Activated T-helper 1 cell treated with anti-CD3 and anti-CD28 coated beads, Interleukin-12 subunit alpha, Interleukin-12 subunit beta, Interleukin-2, Interleukin-4 antibody, amounts not matched to agents 30 ng/mL and 10 ng/mL and 1 ng/mL, durations not matched to agents 14 hours and 24 hours and 36 hours (primary cell): ENCODE data around the gene TPPP. TPM values are rescaled to one million over a fixed set of nuclear protein-coding genes. Genes with fewer than 3 reads are reported as not detected.

Experiments used
- DNase-seq: peaks from one replicate; pipeline ENCODE4 v3.0.0; 2021; ENCODE audit warnings: low spot score
- H3K27ac Mint-ChIP-seq: one replicate; pipeline ENCODE4 v1.8.0; 2021; ENCODE audit warnings: mild to moderate bottlenecking, mixed read lengths
- H3K27me3 Mint-ChIP-seq: one replicate; pipeline ENCODE4 v1.8.0; 2022; ENCODE audit warnings: mild to moderate bottlenecking, moderate library complexity, mixed read lengths; ENCODE audit not compliant: insufficient read depth
- H3K36me3 Mint-ChIP-seq: one replicate; pipeline ENCODE4 v1.8.0; 2021; ENCODE audit warnings: low read depth, mixed read lengths
- H3K4me1 Mint-ChIP-seq: one replicate; pipeline ENCODE4 v1.8.0; 2021; ENCODE audit warnings: low read depth, mixed read lengths
- H3K4me3 Mint-ChIP-seq: one replicate; pipeline ENCODE4 v1.8.0; 2021; ENCODE audit warnings: mild to moderate bottlenecking, moderate library complexity, mixed read lengths
- H3K9me3 Mint-ChIP-seq: one replicate; pipeline ENCODE4 v1.8.0; 2021; ENCODE audit warnings: mixed read lengths
- intact Hi-C: fragments of 100-400 bp; cut with micrococcal nuclease; formaldehyde crosslinking; loops from one replicate; pipeline ENCODE4 v1.15.1; 2024
- total RNA-seq: library from RNA; stranded (reverse); gene quantifications from 2 replicates; pipeline ENCODE4 v1.2.3, GENCODE V29; 2022

The TPPP gene
- total RNA-seq, 1 donor from 2014 or later, result not detected

DNA sequence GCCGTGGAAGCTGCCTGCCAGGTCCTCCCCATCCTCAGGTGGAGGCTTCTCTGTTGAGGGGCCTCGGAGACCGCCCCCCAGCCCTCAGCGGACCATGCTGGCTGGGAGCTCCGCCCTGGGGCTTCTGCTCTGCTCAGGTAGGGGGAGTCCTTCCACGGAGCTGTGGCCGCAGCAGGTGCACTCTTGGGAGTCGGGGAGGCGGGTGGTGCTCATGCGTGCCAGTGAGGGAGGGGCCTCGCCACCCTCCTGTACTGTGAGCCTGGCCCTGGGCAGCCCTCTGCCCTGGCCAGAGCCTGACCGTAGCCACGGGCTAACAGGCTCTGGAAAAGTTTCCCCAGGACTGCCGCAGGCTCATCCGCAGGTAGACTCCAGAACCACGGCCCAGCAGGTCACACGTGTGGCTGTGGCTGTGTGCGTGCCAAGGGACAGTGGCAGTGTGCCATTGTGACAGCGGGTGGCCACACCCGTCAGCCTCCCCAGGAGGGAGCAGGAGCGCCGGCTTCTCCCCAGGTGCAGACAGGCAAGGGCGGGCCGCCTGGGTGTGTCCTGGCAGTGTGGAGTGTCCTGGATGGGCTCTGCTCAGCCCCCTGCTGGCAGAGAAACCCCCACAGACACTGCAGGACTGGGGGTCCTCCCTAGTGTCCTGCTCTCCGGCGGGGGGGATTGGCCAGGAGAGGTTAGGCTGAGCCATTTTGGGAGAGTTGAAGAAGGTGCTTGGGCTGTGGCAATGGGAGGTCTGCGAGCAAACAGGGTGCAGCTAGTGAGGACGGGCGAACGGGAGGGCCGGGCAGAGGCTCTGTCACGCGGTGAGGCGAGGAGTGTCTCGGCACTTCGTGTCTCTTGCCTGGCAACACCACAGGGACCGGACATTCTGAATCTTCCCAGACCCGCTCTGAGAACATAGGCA, 29.5 kb downstream of the TPPP start:
- H3K4me3 Mint-ChIP-seq, result no peak overlapping the region
- no peaks in the 10 kb centered on the region for H3K27me3 Mint-ChIP-seq
- peaks cover 21% of the 10 kb centered on the region for H3K36me3 Mint-ChIP-seq
- H3K9me3 Mint-ChIP-seq, result no peaks in the 10 kb centered on the region
- intact Hi-C loops, result no loop called here
- no peak for DNase-seq
- H3K4me1 Mint-ChIP-seq, result no peaks in the 10 kb centered on the region
- no peak overlapping the region for H3K27ac Mint-ChIP-seq

DNA sequence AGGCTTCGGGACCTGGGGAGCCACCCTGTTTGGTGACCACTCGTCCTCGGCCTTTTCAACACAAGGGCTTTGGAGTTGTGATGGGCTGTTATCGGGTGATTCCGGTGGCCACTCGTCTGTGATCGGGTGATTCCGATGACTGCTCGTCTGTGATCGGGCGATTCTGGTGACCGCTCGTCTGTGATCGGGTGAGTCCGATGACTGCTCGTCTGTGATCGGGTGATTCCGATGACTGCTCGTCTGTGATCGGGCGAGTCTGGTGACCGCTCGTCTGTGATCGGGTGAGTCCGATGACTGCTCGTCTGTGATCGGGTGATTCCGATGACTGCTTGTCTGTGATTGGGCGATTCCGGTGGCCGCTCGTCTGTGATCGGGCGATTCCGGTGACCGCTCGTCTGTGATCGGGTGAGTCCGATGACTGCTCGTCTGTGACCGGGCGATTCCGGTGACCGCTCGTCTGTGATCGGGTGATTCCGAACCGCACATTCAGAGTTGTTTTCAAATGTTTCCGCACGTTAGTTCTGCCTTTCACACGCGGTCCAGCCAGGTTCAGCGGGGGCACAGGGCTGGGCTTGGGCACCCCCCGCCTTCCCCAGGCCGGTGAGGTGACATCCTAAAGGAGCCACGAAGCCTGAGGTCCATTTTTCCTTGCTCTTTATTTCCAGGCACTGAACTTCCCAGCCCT, 30.3 kb downstream of the TPPP start:
- intact Hi-C loops, result no loop called here
- Mint-ChIP-seq H3K36me3 (peaks cover 22% of the 10 kb centered on the region), H3K4me1 (no peaks in the 10 kb centered on the region), H3K27ac (no peak overlapping the region), H3K27me3 (no peaks in the 10 kb centered on the region), H3K4me3 (no peak overlapping the region), H3K9me3 (no peaks in the 10 kb centered on the region)
- DNase-seq, result no peak

DNA sequence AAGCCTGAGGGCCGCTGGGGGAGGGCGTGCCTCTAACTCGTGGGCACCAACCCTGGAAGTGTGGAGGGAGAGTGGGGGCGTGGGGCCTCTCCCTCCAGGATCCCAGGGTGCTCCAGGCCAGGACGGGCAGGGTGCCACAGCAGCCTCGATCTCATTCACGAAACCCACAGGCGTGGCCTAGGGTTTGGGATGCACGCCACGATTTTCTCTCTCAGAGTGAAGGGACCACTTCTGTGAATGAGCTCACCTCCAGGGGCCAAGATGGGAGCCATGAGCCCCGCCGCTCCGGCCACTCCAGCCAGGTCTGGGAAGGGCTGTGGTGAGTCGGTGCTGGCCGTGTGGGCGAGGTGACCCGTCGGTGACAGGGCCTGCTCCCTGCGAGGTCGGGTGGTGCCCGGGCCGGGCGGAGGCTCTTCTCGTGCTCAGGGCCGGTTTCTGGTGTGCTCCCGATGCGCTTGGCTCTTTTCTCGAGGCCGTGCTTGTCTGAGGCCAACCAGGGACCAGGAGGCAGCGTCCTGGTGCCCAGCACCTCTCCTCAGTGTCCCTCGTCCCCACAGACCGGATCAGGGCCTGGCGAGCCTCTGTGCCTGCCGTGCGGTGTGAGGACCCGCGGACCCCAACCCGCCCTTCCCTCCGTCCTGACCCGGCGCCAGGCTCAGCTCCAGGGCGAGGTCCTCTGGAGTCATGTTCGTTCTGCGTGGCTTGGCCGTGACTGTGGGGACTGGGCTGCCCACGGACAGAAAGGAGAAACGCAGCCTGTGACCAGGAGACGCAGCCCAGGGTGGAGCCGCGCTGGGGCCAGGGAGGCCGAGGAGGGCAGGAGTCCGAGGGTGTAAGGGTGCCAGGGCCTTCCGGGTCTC, 31.0 kb downstream of the TPPP start:
- Mint-ChIP-seq H3K27me3 (no peaks in the 10 kb centered on the region), H3K4me3 (no peak overlapping the region), H3K27ac (no peak overlapping the region), H3K4me1 (no peaks in the 10 kb centered on the region), H3K9me3 (no peaks in the 10 kb centered on the region), H3K36me3 (peaks cover 22% of the 10 kb centered on the region)
- no peak for DNase-seq
- intact Hi-C loops, result no loop called here

DNA sequence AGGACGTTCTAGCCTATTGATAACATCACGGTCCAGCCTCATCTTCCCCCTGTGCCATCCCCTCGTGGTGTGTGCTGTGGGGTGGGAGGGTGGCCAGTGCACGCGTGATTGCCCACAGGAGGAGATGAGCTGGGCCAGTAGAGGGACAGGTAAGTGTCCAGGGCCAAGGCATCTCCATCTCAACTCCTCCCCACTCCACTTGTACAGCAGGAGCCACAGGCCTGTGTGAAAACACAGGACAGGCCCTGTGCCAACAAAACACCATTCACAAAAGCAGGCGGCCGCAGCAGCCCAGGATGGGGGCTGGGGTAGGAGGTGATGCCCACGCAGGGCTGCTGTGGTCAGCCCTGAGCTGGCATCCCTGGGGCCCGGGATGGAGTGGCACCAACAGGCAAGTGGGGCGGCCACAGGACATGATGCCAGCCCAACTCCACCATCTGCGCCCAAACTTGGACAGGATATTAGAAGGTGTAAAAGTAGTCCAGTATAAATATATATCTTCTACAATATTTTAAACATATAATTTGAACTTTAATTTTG, 32.6 kb downstream of the TPPP start:
- intact Hi-C loops, result no loop called here
- DNase-seq, result no peak
- Mint-ChIP-seq H3K4me1 (no peaks in the 10 kb centered on the region), H3K4me3 (no peak overlapping the region), H3K27ac (no peak overlapping the region), H3K27me3 (no peaks in the 10 kb centered on the region), H3K36me3 (peaks cover 21% of the 10 kb centered on the region), H3K9me3 (no peaks in the 10 kb centered on the region)

DNA sequence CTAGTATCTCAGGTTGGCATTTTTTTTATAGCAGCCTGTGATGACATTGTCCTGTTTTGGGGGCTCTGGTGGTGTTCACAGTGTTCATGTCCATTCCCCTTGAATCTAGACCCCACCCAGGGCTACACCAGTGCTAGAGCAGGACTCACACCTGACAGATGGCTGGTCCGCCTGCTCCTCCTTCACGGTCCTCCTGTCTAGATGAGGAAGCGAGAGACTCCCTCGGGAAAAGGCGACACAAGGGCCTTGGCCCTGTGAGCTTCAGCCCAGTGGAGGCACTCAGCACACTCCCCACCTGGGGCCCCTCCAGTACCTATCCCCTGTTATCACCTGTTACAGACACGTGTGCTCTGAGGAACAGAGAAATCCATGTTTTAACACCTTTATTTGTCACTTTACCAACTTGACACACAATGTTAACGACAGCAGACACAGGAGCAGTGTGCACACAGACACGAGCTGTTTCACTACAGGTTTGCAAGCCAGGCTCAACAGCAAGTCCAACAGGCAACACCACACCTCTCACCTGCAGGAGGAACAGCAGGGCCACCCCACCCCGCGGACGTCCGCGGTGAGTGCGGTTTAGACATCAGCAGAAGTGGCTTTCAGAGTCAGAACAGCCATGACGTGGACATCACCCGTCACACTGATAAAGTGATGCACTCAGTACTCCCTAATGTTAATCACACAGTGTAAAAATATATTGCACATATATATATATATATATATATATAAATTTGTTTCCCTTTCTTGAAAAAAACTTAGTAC, 33.5 kb downstream of the TPPP start:
- no peak for DNase-seq
- Mint-ChIP-seq H3K27ac (no peak overlapping the region), H3K4me1 (no peaks in the 10 kb centered on the region), H3K9me3 (no peaks in the 10 kb centered on the region), H3K27me3 (no peaks in the 10 kb centered on the region), H3K4me3 (no peak overlapping the region), H3K36me3 (peaks cover 21% of the 10 kb centered on the region)
- intact Hi-C loops, result loop anchor here (10.0 kb wide), 1 partner anchor 875 kb away; no protein-coding TSS in a partner anchor

DNA sequence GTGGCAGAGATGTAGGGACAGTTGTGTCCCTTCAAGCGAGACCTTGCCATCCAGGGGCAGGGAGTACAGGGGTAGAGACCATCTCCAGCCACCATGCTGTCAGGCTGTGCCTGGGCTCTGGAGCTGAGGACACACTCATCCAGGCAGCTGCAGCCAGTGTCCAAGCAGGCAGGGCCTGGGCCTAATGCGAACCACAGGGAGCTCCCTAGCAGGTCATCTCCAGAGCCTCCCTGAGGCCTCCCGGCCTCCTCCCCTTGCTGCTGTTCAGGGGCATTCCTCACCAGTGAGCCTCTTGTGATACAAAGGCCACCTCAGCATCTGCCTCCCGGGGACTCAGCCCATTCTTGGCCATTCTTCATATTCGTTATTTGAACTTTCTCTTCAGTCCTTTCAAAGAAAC, 35.0 kb downstream of the TPPP start:
- no peaks in the 10 kb centered on the region for H3K9me3 Mint-ChIP-seq
- no peak overlapping the region for H3K27ac Mint-ChIP-seq
- intact Hi-C loops, result loop anchor here (10.0 kb wide), 1 partner anchor 877 kb away; no protein-coding TSS in a partner anchor
- H3K4me1 Mint-ChIP-seq, result no peaks in the 10 kb centered on the region
- no peak overlapping the region for H3K4me3 Mint-ChIP-seq
- H3K36me3 Mint-ChIP-seq, result peaks cover 21% of the 10 kb centered on the region
- no peak for DNase-seq
- no peaks in the 10 kb centered on the region for H3K27me3 Mint-ChIP-seq

DNA sequence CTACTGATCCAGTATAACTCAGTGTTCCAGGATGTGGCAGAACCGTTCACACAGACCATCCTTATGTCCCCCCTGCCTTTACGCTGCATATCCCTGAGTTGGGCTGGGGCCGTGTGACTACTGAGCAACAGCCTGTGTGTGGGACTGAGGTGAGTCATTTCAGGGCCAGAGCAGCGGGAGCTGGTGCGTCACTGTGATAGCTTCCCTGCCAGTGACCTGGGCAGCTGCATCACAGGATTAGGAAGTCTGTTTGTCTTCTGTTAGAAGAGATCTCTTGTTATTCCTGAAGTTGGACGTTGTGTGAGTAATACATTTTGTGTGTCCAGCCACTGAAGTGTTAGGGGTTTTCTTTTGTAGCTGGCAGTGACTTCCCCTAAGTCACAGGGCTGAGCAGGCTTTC, 35.6 kb downstream of the TPPP start:
- no peak overlapping the region for H3K4me3 Mint-ChIP-seq
- H3K36me3 Mint-ChIP-seq, result peaks cover 21% of the 10 kb centered on the region
- no peaks in the 10 kb centered on the region for H3K9me3 Mint-ChIP-seq
- H3K27me3 Mint-ChIP-seq, result no peaks in the 10 kb centered on the region
- H3K27ac Mint-ChIP-seq, result no peak overlapping the region
- H3K4me1 Mint-ChIP-seq, result no peaks in the 10 kb centered on the region
- DNase-seq, result no peak
- intact Hi-C loops, result loop anchor here (10.0 kb wide), 1 partner anchor 877 kb away; no protein-coding TSS in a partner anchor

DNA sequence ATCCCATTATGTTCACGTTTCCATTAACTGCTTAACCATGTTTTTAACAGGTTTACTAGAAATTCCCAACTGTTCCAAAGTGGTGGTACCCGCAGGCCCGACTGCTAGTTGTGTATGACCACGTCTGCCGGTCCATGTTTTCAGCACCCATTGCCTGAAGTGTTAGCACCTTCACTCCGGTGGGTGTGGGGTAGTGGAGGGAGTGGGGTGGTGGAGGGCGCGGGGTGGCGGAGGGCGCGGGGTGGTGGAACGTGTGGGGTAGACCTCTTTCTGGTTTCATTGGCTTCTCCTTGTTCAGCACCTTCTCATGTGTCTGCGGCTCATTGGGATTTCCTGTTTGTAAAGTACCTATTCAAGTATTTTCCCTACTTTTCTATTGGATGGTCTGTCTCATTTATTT, 37.7 kb downstream of the TPPP start:
- no peaks in the 10 kb centered on the region for H3K9me3 Mint-ChIP-seq
- H3K27me3 Mint-ChIP-seq, result no peaks in the 10 kb centered on the region
- DNase-seq, result no peak
- H3K27ac Mint-ChIP-seq, result no peak overlapping the region
- H3K4me3 Mint-ChIP-seq, result no peak overlapping the region
- intact Hi-C loops, result loop anchor here (10.0 kb wide), 1 partner anchor 879 kb away; no protein-coding TSS in a partner anchor
- H3K36me3 Mint-ChIP-seq, result peaks cover 18% of the 10 kb centered on the region
- H3K4me1 Mint-ChIP-seq, result no peaks in the 10 kb centered on the region

DNA sequence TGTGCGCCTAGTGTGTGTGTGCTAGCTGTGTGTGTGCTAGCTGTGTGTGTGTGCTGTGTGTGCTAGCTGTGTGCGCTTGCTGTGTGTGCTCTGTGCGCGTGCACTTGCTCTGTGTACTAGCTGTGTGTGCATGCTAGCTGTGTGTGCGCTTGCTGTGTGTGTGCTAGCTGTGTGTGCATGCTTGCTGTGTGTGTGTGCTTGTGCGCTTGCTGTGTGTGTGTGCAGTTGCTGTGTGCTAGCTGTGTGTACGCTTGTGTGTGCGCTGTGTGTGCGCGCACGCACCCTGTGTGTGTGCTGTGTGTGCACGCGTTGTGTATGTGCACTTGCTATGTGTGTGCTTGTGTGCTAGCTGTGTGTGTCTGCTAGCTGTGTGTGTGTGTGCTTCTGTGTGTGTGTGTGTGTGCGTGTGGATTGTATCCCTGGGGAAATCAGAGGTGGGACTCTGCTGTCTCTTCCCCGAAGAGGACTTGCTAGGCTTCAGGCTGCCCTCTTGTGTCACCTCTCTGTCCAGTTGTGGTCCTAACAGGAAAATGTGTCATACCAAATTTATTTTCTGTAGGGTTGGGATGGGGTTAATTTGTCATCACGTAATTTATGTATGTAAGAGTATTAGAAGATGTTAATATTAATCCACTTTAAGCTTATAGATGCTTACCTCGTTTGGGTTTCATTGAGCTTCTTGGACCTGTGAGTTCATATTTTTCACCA, 38.9 kb downstream of the TPPP start:
- Mint-ChIP-seq H3K4me1 (no peaks in the 10 kb centered on the region), H3K9me3 (no peaks in the 10 kb centered on the region), H3K36me3 (peaks cover 12% of the 10 kb centered on the region), H3K27ac (no peak overlapping the region), H3K4me3 (no peak overlapping the region), H3K27me3 (no peaks in the 10 kb centered on the region)
- no peak for DNase-seq
- intact Hi-C loops, result loop anchor here (10.0 kb wide), 1 partner anchor 881 kb away; no protein-coding TSS in a partner anchor

DNA sequence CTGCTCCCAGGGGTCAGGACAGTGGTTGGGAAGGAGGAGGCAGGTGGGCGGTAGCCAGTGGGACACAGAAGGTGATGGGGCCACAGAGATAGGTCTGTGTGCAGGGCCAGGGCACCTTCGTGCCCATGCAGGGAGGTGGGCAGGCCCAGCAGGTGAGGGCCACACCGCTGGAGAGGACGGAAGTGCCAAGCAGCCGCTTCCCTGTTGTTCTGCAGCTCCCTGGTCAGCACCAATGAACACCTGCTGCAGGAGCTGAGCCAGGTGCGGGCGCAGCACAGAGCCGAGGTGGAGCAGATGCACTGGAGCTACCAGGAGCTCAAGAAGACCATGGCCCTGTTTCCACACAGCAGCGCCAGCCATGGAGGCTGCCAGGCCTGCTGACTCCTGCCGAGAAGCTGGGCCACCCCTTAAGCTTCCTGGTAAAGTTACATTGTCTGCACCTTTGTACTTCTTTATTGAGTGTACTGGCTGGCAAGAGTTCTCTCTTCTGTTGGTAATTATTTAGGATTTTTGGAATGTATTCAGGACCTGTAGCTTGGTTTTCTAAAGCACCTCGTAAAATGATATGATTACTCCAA, 40.3 kb downstream of the TPPP start:
- Mint-ChIP-seq H3K27ac (no peak overlapping the region), H3K36me3 (peaks cover 6% of the 10 kb centered on the region), H3K4me1 (no peaks in the 10 kb centered on the region), H3K4me3 (no peak overlapping the region), H3K9me3 (no peaks in the 10 kb centered on the region), H3K27me3 (no peaks in the 10 kb centered on the region)
- intact Hi-C loops, result loop anchor here (10.0 kb wide), 1 partner anchor 882 kb away; no protein-coding TSS in a partner anchor
- no peak for DNase-seq

DNA sequence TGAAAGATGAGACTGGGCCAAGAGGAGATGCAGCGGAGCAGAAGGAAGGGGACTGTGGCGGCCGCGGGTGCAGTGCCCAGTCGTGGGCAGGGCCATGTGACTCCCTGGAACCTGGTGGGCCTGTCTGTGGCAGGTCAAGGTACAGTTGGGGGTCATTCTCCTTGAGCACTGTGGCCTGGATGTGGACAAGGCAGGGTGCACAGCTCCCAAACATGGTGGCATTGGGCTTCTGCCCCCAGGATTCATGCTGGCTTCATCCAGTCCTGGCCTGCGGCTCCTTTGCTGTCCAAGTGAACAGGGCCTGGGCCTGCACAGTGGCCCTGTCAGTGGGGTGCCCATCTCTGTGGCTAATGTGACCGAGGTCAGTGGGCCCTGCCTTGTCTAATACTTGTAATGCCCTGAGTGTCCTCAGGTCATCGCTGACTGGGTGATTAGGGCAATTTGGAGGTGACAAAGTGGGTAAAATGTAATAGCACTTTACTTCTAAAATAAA, 41.1 kb downstream of the TPPP start:
- Mint-ChIP-seq H3K36me3 (peaks cover 7% of the 10 kb centered on the region), H3K27me3 (no peaks in the 10 kb centered on the region), H3K4me3 (no peak overlapping the region), H3K9me3 (no peaks in the 10 kb centered on the region), H3K4me1 (no peaks in the 10 kb centered on the region), H3K27ac (no peak overlapping the region)
- no peak for DNase-seq
- intact Hi-C loops, result loop anchor here (10.0 kb wide), 1 partner anchor 883 kb away; no protein-coding TSS in a partner anchor
